Activated naive CD4-positive, alpha-beta T cell treated with anti-CD3 and anti-CD28 coated beads, Interleukin-2, amount 50 U/mL, for 16 hours (primary cell): ENCODE results near the gene KCP.

Experiments
- DNase-seq: peaks from one replicate; pipeline ENCODE4 v3.0.0-alpha.2; 2020

The KCP gene

DNA sequence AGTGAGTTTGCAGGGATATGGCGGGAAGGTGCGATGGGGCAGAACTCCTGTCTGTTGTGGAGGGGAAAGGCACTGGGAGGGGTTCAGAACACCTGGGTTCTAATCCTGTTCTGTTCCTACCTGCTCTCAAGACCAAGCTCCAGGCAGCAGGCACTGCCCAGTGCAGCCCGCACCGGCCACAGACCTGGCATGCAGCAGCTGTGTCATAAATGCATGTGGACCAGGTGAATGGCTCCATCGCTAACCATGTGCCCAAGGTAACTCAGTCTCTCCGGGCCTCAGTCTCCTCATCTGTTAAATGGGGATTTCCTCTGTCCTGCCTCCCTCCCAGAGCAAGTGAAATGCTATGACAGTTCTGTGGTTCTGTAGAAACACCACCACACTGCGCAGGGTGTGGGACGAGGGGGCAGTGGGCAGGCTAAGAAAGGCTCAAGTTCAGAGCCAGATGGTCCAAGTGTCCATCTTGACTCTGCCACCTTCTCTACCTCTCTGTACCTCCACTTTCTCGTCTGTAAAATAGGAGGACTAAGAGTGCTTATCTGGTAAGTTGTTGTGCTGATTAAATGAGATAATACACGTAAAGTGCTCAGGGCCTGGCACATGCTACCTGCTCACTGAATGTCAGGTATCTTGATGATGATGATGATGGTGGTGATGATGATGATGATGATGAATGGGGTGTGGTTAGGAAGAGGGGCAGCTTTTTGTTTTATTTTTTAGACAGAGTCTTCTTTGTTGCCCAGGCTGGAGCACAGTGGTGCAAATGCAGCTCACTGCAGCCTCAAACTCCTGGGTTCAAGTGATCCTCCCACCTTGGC, 24.9 kb downstream of the KCP start:
- DNase-seq: no peak

DNA sequence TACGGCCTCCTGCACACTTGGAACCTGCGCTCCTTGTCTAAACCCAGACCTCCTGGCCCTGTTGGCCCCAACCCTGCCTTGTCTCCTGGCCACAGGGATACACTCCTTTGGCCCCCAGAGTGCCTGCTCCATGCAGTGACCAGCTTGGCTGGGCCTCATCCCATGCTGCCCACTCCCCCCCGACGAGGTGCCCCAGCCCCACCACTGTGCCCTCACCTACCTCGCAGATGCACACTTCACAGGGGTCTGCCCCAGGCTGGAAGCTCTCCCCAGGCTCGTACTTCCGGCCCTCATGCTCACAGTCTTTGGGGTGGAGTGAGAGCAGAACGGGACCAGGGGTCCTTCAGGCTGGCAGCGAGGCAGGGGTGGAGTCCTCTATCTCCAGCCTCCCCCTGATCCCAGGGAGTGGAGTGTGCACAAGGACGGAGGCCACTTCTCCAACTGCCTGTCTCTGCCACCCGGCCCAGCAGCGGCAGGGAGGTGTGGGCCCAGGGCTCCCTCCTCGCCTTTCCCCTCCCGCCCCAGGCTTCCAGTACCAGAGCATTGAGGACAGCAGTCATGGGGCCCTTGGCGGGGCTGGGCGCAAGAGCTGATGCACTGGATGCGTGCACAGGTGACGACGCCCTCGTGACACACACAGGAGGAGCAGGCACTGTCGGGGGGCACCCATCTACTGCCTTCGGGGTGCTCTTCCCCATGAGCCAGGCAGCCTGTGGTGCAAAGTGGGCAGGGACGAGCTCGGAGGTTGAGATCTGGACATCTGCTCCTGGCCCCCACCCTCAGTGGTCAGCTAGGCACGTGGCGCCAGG, 25.7 kb downstream of the KCP start:
- DNase-seq: no peak

DNA sequence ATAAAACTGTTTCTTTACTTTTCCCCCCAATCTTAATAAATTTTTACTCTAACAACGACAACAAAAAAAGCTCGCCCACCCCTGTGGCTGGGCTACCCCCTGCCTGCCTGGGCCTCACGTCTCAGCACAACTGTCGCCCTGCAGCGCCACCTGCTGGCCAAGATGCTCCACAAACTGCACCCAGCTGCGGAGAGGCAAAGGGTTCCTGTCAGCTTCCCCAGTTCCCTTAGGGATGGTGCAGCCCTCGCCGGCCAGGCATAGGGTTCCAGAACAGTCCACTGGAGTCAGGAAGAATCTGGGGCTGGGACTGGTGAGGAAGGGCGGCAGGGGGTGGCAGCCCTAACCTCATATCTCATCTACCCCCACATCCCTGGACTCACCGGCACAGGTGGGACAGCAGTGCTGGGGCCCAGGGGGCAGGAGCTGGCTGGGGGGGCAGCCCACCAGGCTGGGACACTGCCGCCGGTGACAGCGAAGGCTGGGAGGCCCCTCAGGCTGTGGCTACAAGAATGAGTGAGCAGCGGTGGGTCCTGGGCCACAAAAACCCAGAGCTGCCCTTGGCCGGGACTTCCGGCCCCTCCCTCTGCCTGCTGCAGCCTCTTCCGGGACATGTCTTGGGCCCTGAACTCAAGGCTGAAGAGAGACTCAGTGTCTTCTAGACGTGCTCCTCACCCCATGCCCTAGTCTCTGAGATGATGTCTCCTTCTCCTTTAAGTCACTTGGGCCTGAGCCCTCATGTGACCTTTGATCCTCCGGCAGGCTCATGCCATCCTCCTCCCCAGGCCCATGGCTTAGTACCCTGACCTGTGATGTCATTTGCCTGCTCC, 26.7 kb downstream of the KCP start:
- peak; percentile 86 for DNase-seq

DNA sequence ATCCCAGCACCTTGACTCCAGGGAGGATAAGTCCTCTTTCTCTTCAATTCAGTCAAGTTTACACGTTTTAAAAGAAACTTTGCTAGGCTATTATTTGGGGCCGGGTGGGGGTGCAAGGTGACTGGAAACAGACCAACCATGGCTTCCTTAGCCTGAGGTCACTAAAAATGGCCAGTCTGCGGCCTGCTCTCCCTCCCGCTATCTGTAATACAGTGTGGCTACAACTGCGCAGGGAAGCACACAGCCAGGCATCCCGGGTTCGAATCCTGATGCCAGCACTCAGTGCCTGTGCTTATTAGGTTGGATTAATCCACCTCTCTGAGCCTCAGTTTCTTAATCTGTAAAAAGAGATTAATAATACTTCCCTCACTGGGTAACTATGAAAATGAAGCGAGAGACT, 28.4 kb downstream of the KCP start:
- DNase-seq: no peak

DNA sequence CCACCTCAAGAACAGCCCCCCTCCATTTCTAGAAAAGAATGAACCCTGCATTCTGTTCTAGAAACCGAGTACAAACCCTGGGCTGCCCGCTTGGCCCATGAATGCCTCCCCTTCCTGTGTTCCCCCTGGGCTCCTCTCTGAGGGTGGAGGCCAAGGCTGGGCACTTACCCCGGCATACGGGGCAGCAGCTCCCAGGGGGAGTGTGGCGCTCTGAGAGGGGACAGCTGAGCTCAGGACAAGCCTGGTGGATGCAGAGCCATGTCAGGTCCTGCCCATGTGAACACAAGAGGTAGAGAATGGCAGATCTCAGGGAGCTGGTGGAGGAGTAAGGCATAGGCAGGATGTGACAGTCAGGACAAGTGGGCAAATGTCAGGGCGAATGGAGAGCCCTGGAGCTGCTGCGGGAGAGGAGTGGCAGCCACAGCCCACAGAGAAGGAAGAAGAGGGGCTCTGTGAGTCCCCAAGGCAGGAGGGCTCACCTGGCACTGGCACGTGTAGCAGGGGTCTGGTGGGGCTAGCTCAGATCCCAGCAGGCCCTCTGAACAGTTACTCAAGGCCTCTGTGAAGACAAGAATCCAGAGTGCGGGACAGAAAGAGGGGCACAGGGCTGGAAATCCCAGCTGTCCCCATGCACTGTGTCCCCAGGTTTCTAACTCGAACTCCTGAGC, 28.9 kb downstream of the KCP start:
- no peak for DNase-seq

DNA sequence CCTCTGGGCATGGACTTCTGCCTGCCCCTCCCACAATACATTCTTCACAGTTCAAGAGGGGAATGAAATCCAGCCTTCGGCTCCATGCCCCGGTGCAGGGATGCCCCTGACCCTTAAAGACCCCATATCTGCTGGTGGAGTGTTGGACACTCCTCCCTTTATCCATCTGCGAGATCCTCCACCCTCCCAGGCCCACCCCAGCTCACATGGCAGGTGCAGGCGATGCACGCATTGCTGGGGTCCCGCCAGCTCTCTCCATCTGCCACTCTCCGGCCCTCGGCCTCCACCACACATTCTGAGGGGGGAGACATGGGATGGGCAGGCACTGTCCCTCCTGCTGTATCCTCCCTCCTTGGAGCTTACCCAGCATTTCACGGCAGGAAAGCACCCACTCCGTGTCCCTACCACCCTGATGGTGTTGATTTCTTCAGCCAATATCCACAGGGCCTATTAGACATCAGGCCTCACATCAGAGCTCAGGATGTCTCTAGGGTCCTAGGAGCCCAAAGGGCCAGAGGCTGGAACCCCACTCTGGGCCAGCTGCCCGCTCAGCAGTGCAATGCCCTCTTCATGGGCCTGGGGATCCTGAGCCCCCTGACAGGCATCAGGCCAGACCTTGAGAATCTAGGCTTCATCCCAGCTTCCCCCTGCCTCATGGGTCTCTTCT, 29.6 kb downstream of the KCP start:
- no peak for DNase-seq

DNA sequence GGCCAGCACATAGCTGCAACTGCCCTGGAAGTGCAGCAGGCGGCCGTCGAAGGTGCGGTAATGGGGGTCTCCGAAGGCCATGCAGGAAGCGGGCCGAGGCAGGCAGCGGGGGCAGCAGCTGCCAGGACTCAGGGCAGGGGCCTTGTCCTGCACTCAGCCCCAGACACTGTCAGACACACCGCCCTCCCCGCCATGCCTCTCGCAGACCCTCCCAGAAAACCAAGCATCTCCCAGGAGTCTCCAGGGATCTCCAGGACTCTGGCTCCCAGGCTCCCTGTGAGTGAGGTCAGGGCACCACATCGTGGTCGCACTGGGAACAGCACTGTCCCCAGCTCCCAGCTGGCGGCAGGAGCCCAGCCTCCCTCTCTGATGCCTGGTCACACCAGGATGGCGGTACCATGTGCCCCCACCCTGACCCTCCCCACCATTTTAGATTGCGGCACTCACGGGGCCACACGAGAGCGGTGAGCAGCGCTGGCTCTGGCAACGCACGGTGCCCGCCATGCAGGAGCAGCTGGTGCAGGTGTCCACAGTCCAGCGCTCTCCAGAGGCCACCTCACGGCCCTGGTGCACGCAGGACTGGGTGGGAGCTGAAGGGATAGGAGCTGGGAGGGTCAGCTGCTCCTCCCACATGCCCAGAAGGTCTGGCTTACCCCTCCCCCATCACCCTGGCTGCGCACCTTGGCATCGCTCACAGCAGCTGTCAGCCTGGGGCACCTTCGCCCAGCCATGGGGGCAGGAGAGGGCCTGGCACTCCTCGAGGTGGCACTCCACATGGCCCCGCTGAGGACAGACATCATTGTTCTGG, 30.4 kb downstream of the KCP start:
- DNase-seq: no peak

DNA sequence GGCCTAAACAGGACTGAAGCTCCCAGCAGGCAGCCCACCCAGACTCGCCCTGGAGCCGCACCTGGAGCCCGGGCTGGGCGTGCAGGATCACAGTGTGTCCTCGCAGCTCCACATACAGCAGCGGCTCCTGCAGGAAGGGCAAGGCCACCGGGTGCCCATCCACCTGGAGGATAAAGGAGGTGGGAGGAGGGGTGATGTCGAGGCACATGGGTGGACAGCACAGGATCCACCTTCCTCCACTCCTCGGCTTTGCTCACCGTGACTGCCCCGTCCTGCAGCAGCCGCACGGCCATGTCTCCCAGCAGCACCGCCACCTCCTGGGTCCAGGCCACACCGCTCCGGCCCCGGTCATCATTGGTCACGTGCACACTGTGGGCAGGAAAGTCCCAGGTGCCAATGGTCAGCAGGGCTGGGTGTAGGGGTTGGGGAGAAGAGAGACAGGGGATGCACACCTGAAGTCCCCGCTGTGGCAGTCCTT, 31.0 kb downstream of the KCP start:
- no peak for DNase-seq

DNA sequence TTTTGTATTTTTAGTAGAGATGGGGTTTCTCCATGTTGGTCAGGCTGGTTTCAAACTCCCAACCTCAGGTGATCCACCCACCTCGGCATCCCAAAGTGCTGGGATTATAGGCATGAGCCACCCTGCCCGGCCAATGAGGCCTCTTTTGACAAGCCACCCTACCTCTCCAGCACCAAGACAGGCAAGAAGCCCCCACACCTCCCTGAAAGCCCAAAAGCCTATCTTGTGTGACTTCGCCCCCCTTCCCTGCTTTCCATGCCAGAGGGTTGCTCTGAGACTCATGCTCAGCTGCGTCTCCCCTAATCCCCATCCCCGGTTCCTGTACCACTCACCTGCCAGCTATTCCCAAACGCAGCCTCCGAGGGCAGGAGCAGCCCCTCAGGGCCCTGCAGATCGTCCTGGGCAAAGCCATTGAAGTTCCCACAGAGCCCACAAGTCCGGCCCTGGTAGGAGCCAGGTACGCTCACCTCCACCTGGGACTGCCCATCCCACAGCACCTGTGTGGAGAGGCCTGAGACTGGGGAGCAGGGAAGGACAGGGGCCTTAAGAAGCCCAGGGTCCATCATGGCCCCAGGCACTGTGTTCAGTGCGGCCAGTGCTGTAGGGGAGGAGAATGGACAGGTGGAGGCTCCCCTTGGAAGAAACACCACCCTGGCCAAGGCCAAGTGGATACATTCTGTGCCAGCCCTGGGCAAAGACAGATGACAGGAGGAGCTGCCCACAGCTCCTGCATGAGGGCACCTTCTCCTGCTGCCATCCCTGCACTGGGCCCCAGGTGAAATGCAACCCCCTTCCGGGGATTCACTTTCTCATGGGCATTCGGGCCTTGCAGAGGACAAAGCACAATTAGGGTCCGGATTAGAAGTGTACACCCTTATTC, 32.0 kb downstream of the KCP start:
- DNase-seq: no peak

DNA sequence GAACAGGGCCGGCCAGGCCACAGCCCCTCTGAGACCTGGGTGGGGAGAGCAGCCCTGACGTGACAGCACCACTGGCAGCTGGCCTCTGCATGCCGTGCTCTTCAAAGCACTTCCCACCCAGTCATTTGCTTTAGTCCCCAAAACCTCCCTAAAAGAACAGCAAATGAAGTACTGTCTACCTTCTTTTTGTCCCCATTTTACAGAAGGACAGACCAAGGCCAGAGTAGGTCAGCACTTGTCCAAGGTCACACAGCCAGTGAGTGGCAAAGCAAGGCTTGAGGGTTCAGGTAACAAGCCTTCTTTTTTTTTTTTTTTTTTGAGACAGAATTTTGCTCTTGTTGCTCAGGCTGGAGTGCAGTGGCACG, 32.8 kb downstream of the KCP start:
- no peak for DNase-seq

DNA sequence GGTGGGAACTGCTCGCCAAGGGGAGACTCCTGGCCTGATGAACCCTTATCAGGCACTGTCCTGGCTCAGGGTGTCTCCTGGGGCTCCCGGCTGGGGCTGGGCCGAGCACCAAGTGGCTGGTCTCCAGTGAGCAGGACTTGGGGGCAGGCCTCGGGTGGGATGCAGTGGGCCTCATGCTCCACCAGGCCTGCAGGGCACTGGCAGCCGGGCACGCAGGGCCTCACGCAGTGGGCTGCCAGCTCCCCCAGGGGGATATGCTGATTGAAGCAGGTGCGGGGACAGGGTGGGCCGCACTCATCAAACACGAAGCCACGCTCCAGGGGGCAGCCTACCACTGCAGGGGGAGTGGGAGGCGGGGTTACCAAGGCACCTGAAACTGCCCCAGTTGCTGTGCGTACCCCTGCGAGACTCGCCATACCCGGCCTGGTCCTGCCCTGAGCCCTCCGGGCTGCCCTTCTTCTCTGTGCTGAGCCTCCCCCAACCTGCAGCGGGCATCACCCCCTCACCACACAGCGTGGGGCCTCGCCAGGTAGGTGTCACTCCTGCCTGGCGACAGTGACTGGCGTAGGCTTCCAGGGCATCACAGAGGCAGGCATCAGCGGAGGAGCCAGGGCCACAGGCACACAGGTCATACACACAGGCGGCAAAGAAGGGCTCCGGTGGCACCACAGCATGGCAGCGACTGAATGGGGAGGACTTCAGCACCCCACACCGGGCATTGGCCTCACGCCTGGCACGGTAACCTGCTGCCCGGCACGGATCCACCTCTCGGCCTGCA, 33.3 kb downstream of the KCP start:
- DNase-seq: no peak

DNA sequence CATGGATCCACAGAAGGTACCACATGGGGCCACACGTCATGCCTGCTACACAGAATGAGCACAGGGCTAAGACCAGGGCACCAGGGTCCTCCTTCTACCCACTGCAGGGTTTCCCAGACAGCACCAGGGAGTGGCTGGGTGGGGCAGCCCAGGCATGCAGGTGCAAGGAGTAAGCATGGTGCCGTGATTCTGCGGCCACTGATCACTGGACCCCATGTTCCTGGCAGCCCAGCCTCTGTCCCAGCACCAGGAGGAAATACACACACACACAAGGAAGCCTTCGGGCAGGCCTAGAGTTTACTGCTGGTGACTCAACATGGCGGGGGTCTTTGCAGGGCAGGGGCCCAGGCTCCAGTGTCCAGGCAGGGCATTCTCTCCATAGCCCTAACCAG, 33.9 kb downstream of the KCP start:
- no peak for DNase-seq

DNA sequence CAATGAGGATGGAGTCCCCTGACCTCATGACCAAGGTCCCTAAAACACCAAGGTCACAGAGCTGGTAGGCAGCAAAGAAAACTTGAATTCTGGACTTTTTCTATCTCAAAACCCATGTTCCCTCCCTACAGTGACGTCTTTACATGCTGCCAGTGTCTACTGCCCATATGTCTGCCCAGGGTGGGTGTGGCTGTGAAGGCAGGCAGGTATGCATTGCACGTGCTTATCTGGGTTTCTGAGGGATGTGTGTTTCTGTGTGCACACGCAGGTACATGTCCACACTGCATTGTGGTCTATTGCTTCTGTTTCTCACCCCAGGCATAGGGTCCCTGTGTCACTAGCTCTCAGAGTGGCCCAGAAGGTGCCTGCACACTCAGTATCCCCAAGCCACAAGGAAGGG, 34.4 kb downstream of the KCP start:
- no peak for DNase-seq

DNA sequence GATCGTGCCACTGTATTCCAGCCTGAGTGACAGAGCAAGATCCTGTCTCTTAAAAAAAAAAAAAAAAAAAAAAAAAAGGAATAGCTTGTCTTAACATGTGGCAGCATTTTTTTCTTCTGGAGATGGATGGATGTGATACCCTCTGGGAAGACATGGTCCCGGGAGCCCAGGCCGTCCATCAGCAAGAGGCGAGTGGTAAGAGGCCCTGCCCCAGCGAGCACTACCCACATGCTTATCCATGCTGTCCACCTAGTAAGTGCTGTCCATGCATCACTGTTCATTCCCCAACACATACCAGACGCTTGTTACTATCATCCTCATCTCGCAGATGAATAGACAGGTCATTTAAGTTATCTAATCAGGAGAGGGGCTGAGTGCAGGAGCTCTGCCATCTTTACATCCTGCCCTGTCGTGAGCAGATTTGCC, 35.0 kb downstream of the KCP start:
- DNase-seq: no peak

DNA sequence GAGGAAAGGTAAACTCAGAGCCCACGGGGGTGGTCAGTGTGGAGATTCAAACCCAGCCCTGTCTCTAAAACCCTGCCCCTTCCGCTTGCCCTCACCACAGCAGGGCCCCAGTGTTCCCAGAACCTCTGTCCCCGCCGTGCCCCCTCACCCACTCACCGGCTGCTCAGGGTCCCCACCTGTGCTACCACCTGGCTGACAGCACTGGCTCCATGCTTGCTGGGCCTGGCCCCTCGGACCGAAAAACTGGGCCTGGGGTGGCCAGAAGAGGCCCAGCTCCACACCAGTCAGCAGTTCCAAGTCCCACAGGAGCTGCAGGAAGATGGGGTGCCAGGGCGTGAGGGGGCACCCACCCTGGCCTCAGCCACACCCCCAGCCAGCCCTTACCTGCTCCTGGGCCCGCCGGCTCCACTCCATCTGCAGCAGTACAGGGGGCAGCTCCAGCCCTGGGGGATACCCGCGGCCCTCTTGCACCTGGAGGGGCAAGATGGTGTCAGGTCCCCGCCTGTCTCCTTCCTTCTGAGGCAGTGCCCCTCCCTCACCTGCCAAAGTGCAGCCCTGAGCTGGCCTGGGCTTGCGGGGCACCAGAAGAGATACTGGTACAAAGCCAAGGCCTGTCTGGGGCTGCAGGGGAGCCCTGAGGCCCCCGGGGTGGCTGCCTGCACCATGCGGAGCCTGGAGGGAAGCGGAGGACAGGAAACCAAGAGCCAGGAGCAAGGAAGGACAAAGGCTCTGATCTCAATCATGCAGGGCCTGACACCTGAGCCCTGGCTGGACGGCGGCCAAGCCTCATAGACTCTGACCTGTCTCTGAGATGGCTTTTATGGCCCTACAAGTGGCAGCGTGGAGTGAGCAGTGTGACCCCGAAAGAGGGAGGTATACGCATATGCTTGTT, 36.1 kb downstream of the KCP start:
- DNase-seq: no peak

DNA sequence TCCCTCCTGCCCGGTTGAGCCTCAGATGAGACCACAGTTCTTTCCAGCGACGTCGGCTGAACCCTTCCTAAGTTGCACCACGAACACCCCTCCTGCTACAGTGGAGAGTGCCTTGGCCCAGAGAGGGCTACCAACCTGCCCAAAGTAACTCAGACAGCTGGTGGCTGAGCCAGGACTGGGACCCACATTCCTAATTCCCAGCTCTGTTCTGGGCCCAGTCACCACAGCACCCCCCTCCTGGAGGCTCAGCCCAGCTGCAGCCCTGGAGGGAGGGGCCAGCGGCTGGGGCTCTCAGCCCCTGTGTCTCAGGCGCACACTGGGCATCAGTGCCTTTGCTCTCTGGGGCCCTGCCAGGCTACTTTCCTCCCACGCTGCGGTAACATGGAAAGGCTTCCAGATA, 37.3 kb downstream of the KCP start:
- no peak for DNase-seq

DNA sequence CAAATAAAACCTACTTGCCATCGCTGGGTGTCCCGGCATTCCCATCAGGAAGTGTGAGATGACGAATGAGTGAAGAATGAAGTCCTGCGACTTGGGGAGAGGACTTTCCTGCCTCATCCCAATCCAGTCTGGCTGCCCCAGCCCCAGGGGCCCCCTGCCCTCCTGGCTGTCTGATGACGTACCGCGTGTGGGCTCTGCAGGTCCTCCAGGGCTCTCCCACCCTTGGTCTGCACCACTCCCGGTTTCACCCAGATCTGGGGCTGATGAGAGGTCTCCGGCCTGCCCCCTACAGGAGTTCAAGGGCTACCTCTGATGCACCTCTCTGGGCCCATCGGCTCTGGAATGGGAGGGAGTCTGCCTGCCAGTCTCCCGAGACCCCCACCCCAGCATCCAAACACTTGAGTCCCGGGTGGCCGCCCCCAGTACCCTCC, 38.1 kb downstream of the KCP start:
- no peak for DNase-seq

DNA sequence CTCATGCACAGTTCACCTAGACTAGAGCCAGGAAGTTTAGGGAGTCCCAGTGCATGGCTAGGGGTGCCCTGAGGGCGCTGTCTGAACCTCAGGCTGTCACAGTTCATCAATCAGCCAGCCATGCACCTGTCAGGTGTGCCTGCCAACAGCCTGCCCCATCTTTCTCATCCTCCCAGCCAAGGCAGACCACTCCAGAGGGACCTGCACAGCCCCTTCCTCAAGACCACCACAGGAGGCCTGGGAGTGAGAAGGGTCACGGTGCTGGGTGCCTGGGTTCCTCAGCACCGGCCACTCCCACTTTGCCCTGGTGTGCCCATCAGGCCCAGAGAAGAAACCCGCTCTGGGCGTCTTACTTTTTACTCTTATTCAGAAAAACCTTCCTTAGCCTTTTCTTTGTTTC, 39.5 kb downstream of the KCP start:
- no peak for DNase-seq

DNA sequence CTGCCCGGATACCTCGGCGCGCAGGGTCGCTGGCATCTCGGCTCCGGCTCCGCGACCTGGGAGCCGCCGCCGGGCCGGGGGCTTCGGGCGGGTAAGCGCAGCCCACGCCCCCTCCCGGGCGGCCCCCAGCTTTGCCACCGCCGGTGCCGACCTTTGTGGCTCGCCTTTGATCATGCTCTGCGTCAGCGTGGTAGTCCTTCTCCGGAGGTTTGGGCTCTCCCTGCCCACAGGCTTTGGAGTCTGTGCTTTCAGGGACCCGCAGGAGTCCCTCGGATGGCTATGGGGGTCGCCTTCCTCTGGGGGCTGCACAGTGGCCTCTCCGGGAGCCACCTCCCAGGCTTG, 40.6 kb downstream of the KCP start:
- DNase-seq: peak; percentile 33
